Epithelial cell of proximal tubule (primary cell): Measurements from ENCODE around the gene UBLCP1. TPM values are rescaled to one million over a fixed set of nuclear protein-coding genes. Genes with fewer than 3 reads are reported as not detected.
"Not testable (repeated sequence)": the region's sequence is repeated elsewhere in the genome, so short reads cannot be mapped to it uniquely, and the experiment has no call there.

Experiments
- DNase-seq: peaks from one replicate; pipeline ENCODE4 v3.0.0-alpha.2; 2011; ENCODE audit warnings: low read depth
- H3K4me3 ChIP-seq: 2 replicates; pipeline ENCODE4 v1.5.1; 2011; ENCODE audit warnings: low read depth, mild to moderate bottlenecking, low read length
- CTCF ChIP-seq: conservative IDR thresholded peaks from 2 replicates; pipeline ENCODE4 v1.5.1; 2012; ENCODE audit warnings: low read depth, mild to moderate bottlenecking, low read length
- total RNA-seq: library from RNA; depleted of rRNA; stranded (reverse); fragments of >200 nt; gene quantifications from 2 replicates; pipeline ENCODE4 v1.2.3, GENCODE V29; 2015

UBLCP1 gene
- total RNA-seq, 1 donor from 2014 or later, result 33.8 TPM

GRCh38 chr5:159252195-159252594 is 10.9 kb upstream of the UBLCP1 start:
- no peak overlapping the region for H3K4me3 ChIP-seq
- no peak for TF ChIP-seq CTCF
- no peak for DNase-seq

GRCh38 chr5:159257007-159257406 is 6.1 kb upstream of the UBLCP1 start:
- no peak overlapping the region for H3K4me3 ChIP-seq
- no peak for TF ChIP-seq CTCF
- DNase-seq, result no peak

- DNase-seq, result no peak
- no peak for TF ChIP-seq CTCF
- no peak overlapping the region for H3K4me3 ChIP-seq
These were observed 5.3 kb upstream of the UBLCP1 start for GRCh38 chr5:159257629-159258283.

- H3K4me3 ChIP-seq, result no peak overlapping the region
- DNase-seq, result no peak
- no peak for TF ChIP-seq CTCF
These were observed 4.7 kb upstream of the UBLCP1 start for GRCh38 chr5:159258361-159258760.

DNA sequence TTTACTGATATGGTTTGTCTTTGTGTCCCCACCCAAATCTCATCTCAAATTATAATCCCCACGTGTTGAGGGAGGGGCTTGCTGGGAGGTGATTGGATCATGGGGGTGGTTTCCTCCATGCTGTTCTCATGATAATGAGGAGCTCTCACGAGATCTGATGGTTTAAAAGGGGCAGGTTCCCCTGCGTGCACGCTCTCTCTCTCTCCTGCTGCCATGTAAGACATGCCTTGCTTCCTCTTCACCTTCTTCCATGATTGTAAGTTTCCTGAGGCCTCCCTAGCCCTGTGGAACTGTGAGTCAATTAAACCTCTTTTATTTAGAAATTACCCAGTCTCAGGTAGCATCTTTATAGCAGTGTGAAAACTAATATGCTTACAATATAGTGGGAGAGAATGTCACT is 2.9 kb upstream of the UBLCP1 start:
- not testable (repeated sequence) for H3K4me3 ChIP-seq, DNase-seq

- H3K4me3 ChIP-seq, result peak overlapping the region; percentile 97
- TF ChIP-seq CTCF, result no peak
- no peak for DNase-seq
These were observed 625 bp upstream of the UBLCP1 start for GRCh38 chr5:159262472-159262858.

DNA sequence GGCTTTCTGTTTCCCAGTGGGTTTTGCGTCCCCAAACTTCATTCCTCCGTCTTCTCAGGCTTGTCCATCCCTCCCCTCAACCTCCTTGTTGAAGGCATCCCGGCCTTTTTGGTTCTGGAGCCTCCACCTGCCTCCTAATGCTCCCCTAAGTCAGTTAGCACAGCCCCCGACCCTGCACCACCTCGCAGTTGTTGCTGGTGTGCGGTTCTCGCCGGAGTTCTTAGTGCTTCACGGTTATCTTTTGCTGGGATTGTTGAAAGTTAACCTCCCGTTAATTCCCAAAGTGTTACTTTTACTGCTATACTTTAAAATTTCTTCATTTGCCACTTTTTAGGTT is 447 bp downstream of the UBLCP1 start:
- no peak for TF ChIP-seq CTCF
- no peak for DNase-seq
- H3K4me3 ChIP-seq, result peak overlapping the region; percentile 97

DNA sequence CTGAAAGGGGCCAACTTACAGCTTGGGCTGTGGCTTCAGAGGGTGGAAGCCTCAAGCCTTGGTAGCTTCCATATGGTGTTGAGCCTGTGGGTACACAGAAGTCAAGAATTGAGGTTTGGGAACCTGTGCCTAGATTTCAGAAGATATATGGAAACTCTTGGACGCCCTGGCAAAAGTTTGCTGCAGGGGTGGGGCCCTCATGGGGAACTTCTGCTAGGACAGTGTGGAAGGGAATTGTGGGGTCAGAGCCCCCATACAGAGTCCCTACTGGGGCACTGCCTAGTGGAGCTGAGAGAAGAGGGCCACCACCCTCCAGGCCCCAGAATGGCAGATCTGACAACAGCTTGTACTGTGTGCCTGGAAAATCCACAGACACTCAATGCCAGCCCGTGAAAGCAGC is 3.7 kb downstream of the UBLCP1 start:
- DNase-seq, result not testable (repeated sequence)

More for the DNA sequence above, 3.7 kb downstream of the UBLCP1 start:
- H3K4me3 ChIP-seq, result not testable (repeated sequence)
